Suprapubic skin (tissue), 4 donors: Measurements from ENCODE around the gene TSSK2. TPM values are rescaled to one million over a fixed set of nuclear protein-coding genes. Genes with fewer than 3 reads are reported as not detected.
"Not testable (repeated sequence)": the region's sequence is repeated elsewhere in the genome, so short reads cannot be mapped to it uniquely, and the experiment has no call there.

Source experiments
- DNase-seq, 2 donors: peaks; one replicate each; pipeline ENCODE4 v3.0.0-alpha.2; 2019; ENCODE audit warnings: low spot score in 2 of 2
- H3K27ac ChIP-seq: fragments of 200-600 bp; sonication (generic); one replicate; pipeline ENCODE4 v1.5.1; 2019
- H3K27me3 ChIP-seq: fragments of 200-600 bp; sonication (generic); one replicate; pipeline ENCODE4 v1.5.1; 2019
- H3K36me3 ChIP-seq: fragments of 200-600 bp; sonication (generic); one replicate; pipeline ENCODE4 v1.5.1; 2019
- H3K4me1 ChIP-seq: fragments of 200-600 bp; sonication (generic); one replicate; pipeline ENCODE4 v1.5.1; 2019
- H3K4me3 ChIP-seq: fragments of 200-600 bp; sonication (generic); one replicate; pipeline ENCODE4 v1.5.1; 2019; ENCODE audit warnings: mild to moderate bottlenecking
- H3K9me3 ChIP-seq: fragments of 200-600 bp; sonication (generic); one replicate; pipeline ENCODE4 v1.5.1; 2019
- CTCF ChIP-seq, 2 donors: fragments of 200-600 bp in 1 of 2; fragments of 450-650 bp in 1 of 2; sonication (generic) in 1 of 2; IDR thresholded peaks; one replicate each; pipeline ENCODE4 v1.5.1; 2016 to 2019; ENCODE audit warnings: antibody characterized with exemption in 2 of 2, mild to moderate bottlenecking in 1 of 2, moderate library complexity in 1 of 2
- EP300 ChIP-seq: sonication (generic); formaldehyde crosslinking; IDR thresholded peaks from one replicate; pipeline ENCODE4 v1.6.1; 2017; ENCODE audit warnings: antibody characterized with exemption
- POLR2A ChIP-seq, 2 donors: fragments of 450-650 bp; IDR thresholded peaks; one replicate each; pipeline ENCODE4 v1.6.1; 2017; ENCODE audit warnings: antibody characterized with exemption in 2 of 2, mild to moderate bottlenecking in 2 of 2, moderate library complexity in 2 of 2
- POLR2AphosphoS5 ChIP-seq, 3 donors: sonication (generic); formaldehyde crosslinking; IDR thresholded peaks; one replicate each; pipeline ENCODE4 v1.6.1; 2017; ENCODE audit warnings: antibody characterized with exemption in 3 of 3
- WGBS: methylation state at CpG from one replicate; pipeline ENCODE4 v1.1.5; 2018; 5-methylcytosine and 5-hydroxymethylcytosine counted together
- total RNA-seq, 4 donors: library from RNA; depleted of rRNA; stranded (reverse); fragments of >200 nt; gene quantifications; one replicate each; pipeline ENCODE4 v1.1.0, GENCODE V29; 2016

Gene TSSK2
- total RNA-seq, result not detected

- peak within 1 kb of the TSS; percentile 66 for H3K27ac ChIP-seq
- TF ChIP-seq CTCF (IDR thresholded peaks at IDR 0.05) (no peak), POLR2AphosphoS5 (IDR thresholded peaks at IDR 0.05) (no peak), EP300 (no peak), POLR2A (IDR thresholded peaks at IDR 0.05) (no peak)
- H3K4me1 ChIP-seq, result peaks cover 44% of the 10 kb centered on the region
- H3K36me3 ChIP-seq, result peaks cover 37% of the 10 kb centered on the region
- H3K9me3 ChIP-seq, result no peaks in the 10 kb centered on the region
- DNase-seq, result no peak
- no peaks in the 10 kb centered on the region for H3K27me3 ChIP-seq
- WGBS, result 73% methylated on average over 23 of the region's 27 CpGs
- H3K4me3 ChIP-seq, result no peak within 1 kb of the TSS
Observed at GRCh38 chr22:19130959-19131684, at the start of gene TSSK2. Gene TSSK2 (plus strand): TSS chr22:19131308. CDS start chr22:19131400, 92 bp downstream.

GRCh38 chr22:19081351-19081750 lies 49.8 kb upstream of the TSSK2 start:
- DNase-seq, result no peak
- no peak overlapping the region for H3K4me3 ChIP-seq
- no peak overlapping the region for H3K27ac ChIP-seq
- TF ChIP-seq CTCF (IDR thresholded peaks at IDR 0.05) (no peak), POLR2A (IDR thresholded peaks at IDR 0.05) (no peak), POLR2AphosphoS5 (IDR thresholded peaks at IDR 0.05) (no peak), EP300 (no peak)
- H3K27me3 ChIP-seq, result no peaks in the 10 kb centered on the region
- 72% methylated on average over 3 of the region's 3 CpGs for WGBS
- H3K4me1 ChIP-seq, result peaks cover 11% of the 10 kb centered on the region
- H3K36me3 ChIP-seq, result peaks cover 16% of the 10 kb centered on the region
- H3K9me3 ChIP-seq, result no peaks in the 10 kb centered on the region

GRCh38 chr22:19082101-19082500 lies 49.0 kb upstream of the TSSK2 start:
- Histone ChIP-seq H3K9me3 (no peaks in the 10 kb centered on the region), H3K4me1 (peaks cover 19% of the 10 kb centered on the region), H3K27ac (no peak overlapping the region), H3K36me3 (peaks cover 20% of the 10 kb centered on the region), H3K27me3 (no peaks in the 10 kb centered on the region), H3K4me3 (no peak overlapping the region)
- peak in 1 of 2 donors; percentile 60 for DNase-seq
- WGBS, result 65% methylated on average over 3 of the region's 3 CpGs
- TF ChIP-seq CTCF (IDR thresholded peaks at IDR 0.05) (no peak), EP300 (no peak), POLR2AphosphoS5 (IDR thresholded peaks at IDR 0.05) (no peak), POLR2A (IDR thresholded peaks at IDR 0.05) (no peak)

- TF ChIP-seq CTCF (IDR thresholded peaks at IDR 0.05) (no peak), EP300 (no peak), POLR2AphosphoS5 (IDR thresholded peaks at IDR 0.05) (no peak), POLR2A (IDR thresholded peaks at IDR 0.05) (no peak)
- peak in 1 of 2 donors; percentile 49 for DNase-seq
- H3K4me1 ChIP-seq, result peaks cover 19% of the 10 kb centered on the region
- no peak overlapping the region for H3K27ac ChIP-seq
- H3K9me3 ChIP-seq, result no peaks in the 10 kb centered on the region
- no peaks in the 10 kb centered on the region for H3K27me3 ChIP-seq
- WGBS, result 85% methylated on average over 13 of the region's 13 CpGs
- peaks cover 21% of the 10 kb centered on the region for H3K36me3 ChIP-seq
- no peak overlapping the region for H3K4me3 ChIP-seq
Observed at GRCh38 chr22:19082793-19083192, 48.3 kb upstream of the TSSK2 start.

GRCh38 chr22:19084126-19084525 lies 47.0 kb upstream of the TSSK2 start:
- DNase-seq, result peak in 1 of 2 donors; percentile 50
- 100% methylated on average over 6 of the region's 30 CpGs for WGBS

GRCh38 chr22:19084586-19084985 lies 46.5 kb upstream of the TSSK2 start:
- H3K36me3 ChIP-seq, result peaks cover 34% of the 10 kb centered on the region
- not testable (repeated sequence) for H3K4me3 ChIP-seq, H3K9me3 ChIP-seq, H3K27me3 ChIP-seq, DNase-seq, H3K27ac ChIP-seq
- WGBS, result 87% methylated on average over 10 of the region's 32 CpGs
- H3K4me1 ChIP-seq, result peaks cover 19% of the 10 kb centered on the region

More at GRCh38 chr22:19084126-19084525, 47.0 kb upstream of the TSSK2 start:
- not testable (repeated sequence) for H3K27me3 ChIP-seq, H3K27ac ChIP-seq, H3K9me3 ChIP-seq, H3K4me3 ChIP-seq
- peaks cover 19% of the 10 kb centered on the region for H3K4me1 ChIP-seq
- peaks cover 32% of the 10 kb centered on the region for H3K36me3 ChIP-seq
